ENCODE results near the gene IL17F.
"Not testable (repeated sequence)": the region's sequence is repeated elsewhere in the genome, so short reads cannot be mapped to it uniquely, and the experiment has no call there.

The IL17F gene

DNA sequence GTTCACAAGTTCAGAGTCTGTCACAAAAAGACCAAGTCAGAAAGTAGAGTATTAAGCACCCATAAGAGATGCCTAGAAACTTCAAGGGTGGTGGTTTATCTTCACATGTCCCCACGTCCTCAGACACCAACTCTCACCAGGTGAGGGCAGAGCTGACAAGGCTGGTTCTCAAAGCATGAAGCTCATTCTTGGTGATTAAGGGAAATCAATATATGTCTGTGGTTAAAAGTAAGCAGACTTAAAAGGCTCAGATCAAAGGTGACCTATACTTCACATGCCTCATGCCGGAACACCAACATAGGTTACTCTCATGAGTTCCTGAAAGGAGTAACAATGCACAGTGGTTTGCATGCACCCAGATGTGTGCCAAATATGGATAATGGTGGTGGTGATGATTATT, 31.2 kb downstream of the IL17F start:
- H3K9me3 ChIP-seq (ENCODE audit: low read depth, low read length) = no peaks in the 10 kb centered on the region
- DNase-seq (ENCODE audit: low read depth, low spot score) = no peak
- H3K9ac ChIP-seq (ENCODE audit: insufficient read length) = no peak overlapping the region
- no peak overlapping the region for H3K4me3 ChIP-seq
- H3K36me3 ChIP-seq (ENCODE audit: insufficient read depth, low read length) = no peaks in the 10 kb centered on the region
- no peak for TF ChIP-seq FOXP2 (optimal IDR thresholded peaks at IDR 0.05; ENCODE audit: control extremely low read depth, extremely low read length, insufficient read depth)
- no peak for TF ChIP-seq EZH2 (IDR thresholded peaks at IDR 0.05)
- no peak for TF ChIP-seq POLR2AphosphoS5 (IDR thresholded peaks at IDR 0.05; ENCODE audit: borderline replicate concordance, low read depth, low read length)
- H3K27ac ChIP-seq = no peak overlapping the region

- TF ChIP-seq FOXP2 (optimal IDR thresholded peaks at IDR 0.05; ENCODE audit: control extremely low read depth, extremely low read length, insufficient read depth) (no peak), EZH2 (IDR thresholded peaks at IDR 0.05) (no peak), POLR2AphosphoS5 (IDR thresholded peaks at IDR 0.05; ENCODE audit: borderline replicate concordance, low read depth, low read length) (no peak)
- H3K4me3 ChIP-seq = no peak overlapping the region
- H3K9ac ChIP-seq (ENCODE audit: insufficient read length) = no peak overlapping the region
- DNase-seq (ENCODE audit: low read depth, low spot score) = no peak
- no peak overlapping the region for H3K27ac ChIP-seq
- no peaks in the 10 kb centered on the region for H3K9me3 ChIP-seq (ENCODE audit: low read depth, low read length)
- H3K36me3 ChIP-seq (ENCODE audit: insufficient read depth, low read length) = no peaks in the 10 kb centered on the region
Measured at GRCh38 chr6:52210227-52210626, 34.1 kb downstream of the IL17F start.

DNA sequence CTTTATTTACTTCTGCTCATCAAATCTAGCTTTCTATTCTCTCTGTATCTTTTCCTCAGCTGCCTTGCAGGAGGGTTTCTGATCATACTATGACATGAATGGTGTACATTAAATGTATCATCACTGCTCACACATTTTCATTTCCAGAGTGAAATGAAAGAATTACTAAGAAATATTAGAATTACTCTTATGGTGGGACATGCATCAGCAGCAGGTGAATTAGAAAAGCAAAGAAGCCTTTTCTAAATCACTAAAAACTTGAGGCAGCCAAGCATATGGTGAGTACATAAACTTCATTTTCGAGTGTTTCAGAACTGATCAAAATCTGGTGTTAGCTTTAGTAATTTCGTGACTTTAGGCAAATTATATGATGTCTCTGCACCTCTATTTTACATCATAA, 34.5 kb downstream of the IL17F start:
- Histone ChIP-seq H3K36me3 (ENCODE audit: insufficient read depth, low read length) (no peaks in the 10 kb centered on the region), H3K9me3 (ENCODE audit: low read depth, low read length) (no peaks in the 10 kb centered on the region), H3K27ac (no peak overlapping the region), H3K9ac (ENCODE audit: insufficient read length) (no peak overlapping the region), H3K4me3 (no peak overlapping the region)
- no peak for TF ChIP-seq EZH2 (IDR thresholded peaks at IDR 0.05)
- TF ChIP-seq POLR2AphosphoS5 (IDR thresholded peaks at IDR 0.05; ENCODE audit: borderline replicate concordance, low read depth, low read length) = no peak
- TF ChIP-seq FOXP2 (optimal IDR thresholded peaks at IDR 0.05; ENCODE audit: control extremely low read depth, extremely low read length, insufficient read depth) = no peak
- no peak for DNase-seq (ENCODE audit: low read depth, low spot score)

- H3K36me3 ChIP-seq (ENCODE audit: insufficient read depth, low read length) = no peaks in the 10 kb centered on the region
- H3K9ac ChIP-seq (ENCODE audit: insufficient read length) = no peak overlapping the region
- TF ChIP-seq POLR2AphosphoS5 (IDR thresholded peaks at IDR 0.05; ENCODE audit: borderline replicate concordance, low read depth, low read length) (no peak), EZH2 (IDR thresholded peaks at IDR 0.05) (no peak), FOXP2 (optimal IDR thresholded peaks at IDR 0.05; ENCODE audit: control extremely low read depth, extremely low read length, insufficient read depth) (no peak)
- H3K9me3 ChIP-seq (ENCODE audit: low read depth, low read length) = 0 out of 2 replicates have a peak, but pooled peaks cover 3% of the 10 kb centered on the region
- H3K4me3 ChIP-seq = no peak overlapping the region
- H3K27ac ChIP-seq = no peak overlapping the region
- no peak for DNase-seq (ENCODE audit: low read depth, low spot score)
Measured at GRCh38 chr6:52208612-52209011, 35.7 kb downstream of the IL17F start.

- no peak for TF ChIP-seq EZH2 (IDR thresholded peaks at IDR 0.05)
- no peak overlapping the region for H3K27ac ChIP-seq
- no peak overlapping the region for H3K4me3 ChIP-seq
- 0 out of 2 replicates have a peak, but pooled peaks cover 3% of the 10 kb centered on the region for H3K9me3 ChIP-seq (ENCODE audit: low read depth, low read length)
- DNase-seq (ENCODE audit: low read depth, low spot score) = no peak
- no peaks in the 10 kb centered on the region for H3K36me3 ChIP-seq (ENCODE audit: insufficient read depth, low read length)
- H3K9ac ChIP-seq (ENCODE audit: insufficient read length) = no peak overlapping the region
Measured at GRCh38 chr6:52207066-52207465, 37.2 kb downstream of the IL17F start.

DNA sequence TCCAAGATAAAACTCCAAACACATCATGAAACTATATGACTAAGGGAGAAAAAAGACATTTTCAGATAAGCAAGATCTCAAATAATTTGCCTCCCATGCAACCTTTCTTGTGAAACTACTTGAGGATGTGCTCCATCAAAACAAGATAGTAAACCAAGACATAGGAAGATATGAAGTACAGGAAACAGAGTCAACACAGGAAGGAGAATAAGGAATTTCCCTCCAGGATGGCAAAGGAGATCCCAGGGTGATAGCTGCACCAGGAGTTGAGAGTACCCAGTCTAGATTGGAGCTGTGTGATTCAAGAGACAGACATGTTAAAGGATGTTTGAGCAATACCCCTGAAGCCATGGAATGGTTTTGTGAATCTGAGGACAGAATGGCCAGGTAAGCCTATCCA, 42.8 kb downstream of the IL17F start:
- Histone ChIP-seq H3K36me3 (ENCODE audit: insufficient read depth, low read length) (no peaks in the 10 kb centered on the region), H3K9ac (ENCODE audit: insufficient read length) (no peak overlapping the region), H3K9me3 (ENCODE audit: low read depth, low read length) (0 out of 2 replicates have a peak, but pooled peaks cover 3% of the 10 kb centered on the region), H3K4me3 (no peak overlapping the region), H3K27ac (no peak overlapping the region)
- DNase-seq (ENCODE audit: low read depth, low spot score) = no peak
- TF ChIP-seq FOXP2 (optimal IDR thresholded peaks at IDR 0.05; ENCODE audit: control extremely low read depth, extremely low read length, insufficient read depth) (no peak), POLR2AphosphoS5 (IDR thresholded peaks at IDR 0.05; ENCODE audit: borderline replicate concordance, low read depth, low read length) (no peak), EZH2 (IDR thresholded peaks at IDR 0.05) (no peak)

DNA sequence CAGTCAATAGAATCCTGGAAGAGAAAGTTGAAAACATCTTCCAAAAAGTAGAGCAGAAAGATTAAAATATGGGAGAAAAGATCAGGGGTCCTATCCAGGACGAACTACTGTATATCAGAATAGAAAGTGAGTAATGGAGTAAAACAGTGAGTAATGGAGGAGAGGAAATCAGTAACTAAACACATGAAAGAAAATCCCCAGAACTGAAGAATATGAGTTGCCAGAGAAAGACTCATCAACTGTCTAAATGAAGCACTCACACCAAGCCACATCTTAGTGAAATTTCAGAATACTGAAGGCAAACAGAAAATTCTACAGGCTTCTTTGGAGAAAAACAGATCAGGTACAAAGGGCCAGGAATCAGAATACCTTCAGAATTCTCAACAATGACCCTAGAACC, 43.3 kb downstream of the IL17F start:
- no peak overlapping the region for H3K9ac ChIP-seq (ENCODE audit: insufficient read length)
- no peak overlapping the region for H3K4me3 ChIP-seq
- TF ChIP-seq POLR2AphosphoS5 (IDR thresholded peaks at IDR 0.05; ENCODE audit: borderline replicate concordance, low read depth, low read length) (no peak), EZH2 (IDR thresholded peaks at IDR 0.05) (no peak), FOXP2 (optimal IDR thresholded peaks at IDR 0.05; ENCODE audit: control extremely low read depth, extremely low read length, insufficient read depth) (no peak)
- 0 out of 2 replicates have a peak, but pooled peaks cover 3% of the 10 kb centered on the region for H3K9me3 ChIP-seq (ENCODE audit: low read depth, low read length)
- no peak for DNase-seq (ENCODE audit: low read depth, low spot score)
- H3K36me3 ChIP-seq (ENCODE audit: insufficient read depth, low read length) = no peaks in the 10 kb centered on the region
- no peak overlapping the region for H3K27ac ChIP-seq

DNA sequence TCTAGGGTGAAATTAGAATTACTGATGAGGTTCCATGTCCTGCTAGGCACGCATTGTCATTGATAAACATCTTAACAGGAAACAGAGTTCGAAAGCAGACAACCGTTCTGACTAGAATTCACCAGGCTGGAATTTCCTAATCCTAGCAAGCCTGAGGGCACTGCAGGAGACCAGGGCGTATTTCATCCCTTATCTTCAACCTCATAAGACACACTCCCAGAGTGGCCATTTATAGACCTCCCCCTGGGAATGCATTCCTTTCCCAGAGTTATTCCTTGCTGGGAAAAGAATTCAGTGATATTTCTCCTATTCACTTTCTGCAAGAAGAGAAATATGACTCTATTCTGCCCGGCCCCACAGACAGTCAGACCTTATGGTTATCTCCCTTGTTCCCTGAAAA, 44.2 kb downstream of the IL17F start:
- H3K9me3 ChIP-seq (ENCODE audit: low read depth, low read length); H3K36me3 ChIP-seq (ENCODE audit: insufficient read depth, low read length); H3K9ac ChIP-seq (ENCODE audit: insufficient read length): not testable (repeated sequence)
- peak overlapping the region; percentile 54; the same call in 1 of the 2 replicates for H3K27ac ChIP-seq
- H3K4me3 ChIP-seq = peak overlapping the region; percentile 30; the same call in 1 of the 2 replicates
- DNase-seq (ENCODE audit: low read depth, low spot score) = peak; percentile 52

GRCh38 chr6:52195886-52196285, 48.4 kb downstream of the IL17F start:
- no peak overlapping the region for H3K27ac ChIP-seq

More at GRCh38 chr6:52195886-52196285, 48.4 kb downstream of the IL17F start:
- Histone ChIP-seq H3K9ac (ENCODE audit: insufficient read length) (no peak overlapping the region), H3K36me3 (ENCODE audit: insufficient read depth, low read length) (no peaks in the 10 kb centered on the region), H3K9me3 (ENCODE audit: low read depth, low read length) (no peaks in the 10 kb centered on the region), H3K4me3 (no peak overlapping the region)
- TF ChIP-seq FOXP2 (optimal IDR thresholded peaks at IDR 0.05; ENCODE audit: control extremely low read depth, extremely low read length, insufficient read depth) (no peak), EZH2 (IDR thresholded peaks at IDR 0.05) (no peak), POLR2AphosphoS5 (IDR thresholded peaks at IDR 0.05; ENCODE audit: borderline replicate concordance, low read depth, low read length) (no peak)
- DNase-seq (ENCODE audit: low read depth, low spot score) = no peak

Data from SK-N-MC (cell line).